GM21786 (cell line): ENCODE measurements around the gene OXCT2.
"Not testable (repeated sequence)": the region's sequence is repeated elsewhere in the genome, so short reads cannot be mapped to it uniquely, and the experiment has no call there.

Experiments used
- ATAC-seq: cut with Tn5 transposase; IDR thresholded peaks from one replicate; pipeline ENCODE4 v1.9.1; 2021; ENCODE audit not compliant: unreplicated experiment

Gene OXCT2

DNA sequence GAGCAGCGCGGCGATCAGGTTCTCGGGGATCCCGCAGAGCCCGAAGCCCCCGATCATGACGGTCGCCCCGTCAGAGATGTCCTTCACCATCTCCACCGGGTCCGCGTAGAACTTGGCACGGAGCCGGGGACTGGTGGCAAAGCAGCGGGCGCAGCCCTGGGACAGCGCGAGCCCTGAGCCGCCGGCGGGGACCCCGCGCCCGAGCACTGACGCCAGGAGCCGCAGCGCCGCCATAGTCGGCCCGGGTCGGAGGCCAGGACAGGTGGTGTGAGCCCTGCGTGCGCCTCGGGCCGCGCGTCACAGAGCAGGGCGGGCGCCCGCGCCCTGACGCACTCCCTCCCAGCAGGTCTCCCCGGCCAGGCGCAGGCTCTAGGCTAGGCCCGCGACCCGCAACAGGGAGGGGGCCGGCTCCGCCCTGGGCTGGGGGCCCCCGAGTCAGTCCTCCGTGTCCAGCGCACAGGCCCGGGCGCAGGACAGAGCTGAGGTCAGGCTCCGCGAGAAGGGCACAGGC is at the start of gene OXCT2:
TSS of gene OXCT2 (minus strand) at position 327 of the 511 bp plus-strand sequence. CDS start at position 234, 93 bp downstream.
- not testable (repeated sequence) for ATAC-seq

GRCh38 chr1:39819091-39819812 is 48.1 kb upstream of the OXCT2 start:
- no peak for ATAC-seq

DNA sequence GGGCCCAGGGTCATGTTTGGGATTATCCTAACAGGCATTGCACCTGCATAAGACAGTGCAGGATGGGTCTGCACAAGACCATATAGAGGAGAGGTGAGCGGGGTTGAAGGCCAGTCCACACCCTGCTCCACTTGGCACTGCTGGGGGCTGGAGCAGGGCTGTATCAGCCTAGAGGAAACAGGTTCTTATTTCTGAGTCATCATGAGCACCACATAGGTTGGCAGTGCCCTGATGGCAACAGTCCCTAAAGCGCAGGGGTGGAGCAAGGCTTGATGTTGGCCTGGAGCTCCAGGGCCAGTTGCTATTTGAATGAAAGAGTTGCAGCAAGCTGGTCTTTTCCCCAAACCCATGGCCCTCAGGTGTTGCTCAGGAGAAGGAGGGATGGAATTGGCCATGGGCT is 47.3 kb upstream of the OXCT2 start:
- no peak for ATAC-seq

- peak; percentile 90 for ATAC-seq
Measured at GRCh38 chr1:39817091-39817932, 46.2 kb upstream of the OXCT2 start.

- peak; percentile 42 for ATAC-seq
Measured at GRCh38 chr1:39816415-39817090, 45.4 kb upstream of the OXCT2 start.

- ATAC-seq, result no peak
Measured at GRCh38 chr1:39812913-39813312, 41.8 kb upstream of the OXCT2 start.

GRCh38 chr1:39808784-39809517 is 37.8 kb upstream of the OXCT2 start:
- no peak for ATAC-seq

DNA sequence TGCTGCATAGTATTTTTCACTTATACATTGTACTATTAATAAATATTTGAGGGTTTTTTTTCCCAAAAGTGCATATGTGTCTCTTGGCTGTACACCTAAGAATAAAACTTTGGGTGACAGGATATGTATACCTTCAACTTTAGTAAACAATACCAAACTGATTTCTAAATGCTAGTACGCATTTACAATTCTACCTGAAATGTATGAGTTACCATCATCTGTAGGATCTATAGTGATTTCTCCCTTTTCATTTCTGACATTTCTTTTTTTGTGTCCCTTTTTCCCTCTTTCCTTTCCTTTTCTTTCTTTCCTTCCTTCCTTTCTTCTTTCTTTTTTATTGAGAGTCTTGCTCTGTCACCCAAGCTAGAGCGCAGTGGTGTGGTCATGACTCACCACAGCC is 34.2 kb upstream of the OXCT2 start:
- ATAC-seq, result no peak

- no peak for ATAC-seq
Measured at GRCh38 chr1:39802496-39803260, 31.5 kb upstream of the OXCT2 start.

DNA sequence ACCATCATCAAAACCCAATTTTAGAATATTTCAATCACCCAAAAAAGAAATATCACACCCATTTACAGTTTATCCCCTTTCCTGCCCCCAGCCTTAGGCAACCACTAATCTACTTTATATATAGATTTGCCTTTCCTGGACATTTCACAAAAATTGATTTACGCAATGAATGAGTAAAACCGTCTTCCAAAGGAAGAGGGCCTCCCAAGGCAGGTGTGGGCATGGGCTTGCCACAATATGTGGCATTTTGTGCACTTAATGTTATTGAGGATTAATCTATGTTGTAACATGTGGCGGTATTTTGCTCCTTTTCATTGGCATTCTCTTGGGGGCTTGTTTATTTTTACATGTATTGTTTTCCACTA is 29.3 kb upstream of the OXCT2 start:
- ATAC-seq, result no peak

GRCh38 chr1:39799770-39800470 is 28.8 kb upstream of the OXCT2 start:
- ATAC-seq, result peak; percentile 55

GRCh38 chr1:39798859-39799769 is 28.0 kb upstream of the OXCT2 start:
- peak; percentile 92 for ATAC-seq

DNA sequence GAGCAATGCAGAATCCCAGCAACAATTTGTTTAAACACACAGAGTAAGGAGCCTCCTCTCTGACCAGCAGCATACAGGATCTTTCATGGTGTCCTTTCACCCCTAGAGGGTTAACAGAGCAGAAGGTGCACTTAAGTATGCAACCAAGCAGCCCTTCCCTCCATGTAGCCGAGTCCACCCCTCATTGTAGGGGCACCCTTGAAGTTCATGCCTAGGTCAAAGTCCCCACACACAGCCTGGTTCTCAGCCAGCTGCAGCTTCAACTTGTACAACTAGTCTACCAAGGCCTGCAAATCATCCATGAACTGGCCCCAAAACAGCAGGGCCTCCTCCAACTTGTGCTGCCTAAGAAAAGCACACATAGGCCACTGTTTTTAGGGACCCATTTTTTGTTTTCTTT is 24.5 kb upstream of the OXCT2 start:
- no peak for ATAC-seq

DNA sequence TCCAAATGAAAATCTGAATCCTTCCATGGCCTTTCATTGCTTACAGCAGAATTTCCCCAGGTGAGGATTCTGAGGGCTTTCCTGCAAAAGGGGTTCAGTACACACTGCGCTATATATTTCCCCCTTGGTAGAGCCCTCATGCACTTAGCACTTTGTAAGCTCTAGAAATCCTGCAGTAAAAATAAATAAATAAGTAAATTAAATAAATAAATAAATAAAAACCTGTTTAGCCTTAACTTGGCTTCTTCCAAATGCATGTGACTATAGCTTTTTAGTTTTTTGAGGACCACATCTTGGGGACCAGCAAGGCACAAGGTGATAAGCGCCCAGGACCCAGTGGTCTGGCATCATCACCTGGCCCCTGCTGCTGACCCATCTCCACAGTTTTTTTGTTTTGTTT is 20.7 kb upstream of the OXCT2 start:
- no peak for ATAC-seq

- no peak for ATAC-seq
Measured at GRCh38 chr1:39789571-39790110, 18.5 kb upstream of the OXCT2 start.

DNA sequence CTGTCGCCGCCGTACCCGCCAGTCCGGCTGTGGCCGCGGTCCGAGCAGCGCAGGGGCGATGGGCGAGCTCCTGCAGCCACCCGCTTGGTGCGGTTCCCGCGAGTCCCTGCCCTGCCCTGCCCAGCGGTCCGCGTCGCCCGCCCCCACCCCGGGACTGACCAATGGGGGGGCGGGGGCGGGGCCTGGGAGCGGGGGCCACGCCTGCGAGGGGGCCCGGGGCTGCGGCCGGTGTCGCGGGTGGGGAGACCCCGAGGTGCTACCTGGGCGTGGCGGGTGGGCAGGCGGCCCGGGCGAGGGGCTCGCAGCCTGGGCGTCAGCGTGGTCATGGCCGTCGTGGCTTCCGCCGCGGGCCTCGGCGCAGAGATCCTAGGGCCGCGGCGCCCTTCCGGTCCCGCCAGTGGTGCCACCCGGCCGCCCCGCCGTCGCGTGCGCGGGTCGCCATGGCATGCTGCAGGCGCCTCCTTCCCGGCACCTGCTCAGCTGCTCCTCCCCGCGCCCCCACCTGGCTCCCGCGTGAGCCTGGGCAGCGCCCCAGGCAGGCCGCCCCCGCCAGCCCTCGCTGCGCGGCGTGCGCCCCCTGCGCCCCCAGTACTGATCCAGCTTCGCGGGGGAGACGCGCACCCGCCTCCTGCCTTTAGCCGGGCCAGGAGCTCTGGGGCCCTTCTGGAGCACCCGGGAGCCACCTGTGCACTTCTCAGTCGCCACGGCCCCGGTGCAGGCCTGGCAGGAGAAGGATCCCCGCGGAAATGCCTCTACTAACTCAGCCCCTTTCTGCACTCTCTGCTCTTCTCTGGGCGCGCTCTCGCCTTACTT is 17.8 kb upstream of the OXCT2 start, which contains the start of gene BMP8B:
TSS of gene BMP8B (minus strand) at position 108 of the 813 bp plus-strand sequence. CDS start 380 bp downstream, outside the sequence.
- no peak for ATAC-seq

- no peak for ATAC-seq
Measured at GRCh38 chr1:39788426-39788757, 17.2 kb upstream of the OXCT2 start.
